Limb (tissue), 2 donors: ENCODE results near the gene COL4A2.

Experiments used
- DNase-seq, 2 donors: peaks; one replicate each; pipeline ENCODE4 v3.0.0-alpha.2; 2016; ENCODE audit errors: extremely low spot score in 2 of 2

Gene COL4A2

GRCh38 chr13:110290153-110290552 lies 16.9 kb upstream of the COL4A2 start:
- no peak for DNase-seq

GRCh38 chr13:110290826-110291225 lies 16.3 kb upstream of the COL4A2 start:
- DNase-seq = no peak

- no peak for DNase-seq
Observed at GRCh38 chr13:110291286-110291685, 15.8 kb upstream of the COL4A2 start.

- no peak for DNase-seq
Observed at GRCh38 chr13:110293037-110293436, 14.0 kb upstream of the COL4A2 start.

- no peak for DNase-seq
Observed at GRCh38 chr13:110293649-110294048, 13.4 kb upstream of the COL4A2 start.

GRCh38 chr13:110294146-110294545 lies 12.9 kb upstream of the COL4A2 start:
- no peak for DNase-seq

GRCh38 chr13:110294622-110295021 lies 12.5 kb upstream of the COL4A2 start:
- no peak for DNase-seq

GRCh38 chr13:110297011-110297410 lies 10.1 kb upstream of the COL4A2 start:
- DNase-seq = no peak

- DNase-seq = no peak
Observed at GRCh38 chr13:110297766-110298504, 9.1 kb upstream of the COL4A2 start.

GRCh38 chr13:110298505-110299282 lies 8.4 kb upstream of the COL4A2 start:
- DNase-seq = no peak

- DNase-seq = no peak
Observed at GRCh38 chr13:110299283-110299840, 7.7 kb upstream of the COL4A2 start.

GRCh38 chr13:110300090-110300815 lies 6.8 kb upstream of the COL4A2 start:
- no peak for DNase-seq

- peak in 1 of 2 donors; percentile 23 for DNase-seq
Observed at GRCh38 chr13:110301083-110301482, 6.0 kb upstream of the COL4A2 start.

GRCh38 chr13:110301606-110302553 lies 5.2 kb upstream of the COL4A2 start:
- DNase-seq = peak in 1 of 2 donors; percentile 25

GRCh38 chr13:110302997-110303396 lies 4.1 kb upstream of the COL4A2 start:
- DNase-seq = peak in 1 of 2 donors; percentile 6

- DNase-seq = no peak
Observed at GRCh38 chr13:110303644-110304043, 3.4 kb upstream of the COL4A2 start.

- peak in 1 of 2 donors; percentile 17 for DNase-seq
Observed at GRCh38 chr13:110304256-110304655, 2.8 kb upstream of the COL4A2 start.

- no peak for DNase-seq
Observed at GRCh38 chr13:110305001-110305400, 2.1 kb upstream of the COL4A2 start.

- no peak for DNase-seq
Observed at GRCh38 chr13:110305544-110305943, 1.5 kb upstream of the COL4A2 start.

- DNase-seq = peak in 1 of 2 donors; percentile 32
Observed at GRCh38 chr13:110305949-110306339, 1.1 kb upstream of the COL4A2 start.
